Activated CD4-positive, alpha-beta T cell treated with anti-CD3 and anti-CD28 coated beads, Interleukin-2, amount 10 ng/mL, durations not matched to agents 24 days and 14 days (primary cell): ENCODE measurements around the gene MMEL1. TPM values are rescaled to one million over a fixed set of nuclear protein-coding genes. Genes with fewer than 3 reads are reported as not detected.

Experiments used
- DNase-seq: peaks from one replicate; pipeline ENCODE4 v3.0.0; 2022
- H3K27ac Mint-ChIP-seq: one replicate; pipeline ENCODE4 v1.8.0; 2022; ENCODE audit warnings: mild to moderate bottlenecking, mixed read lengths
- H3K27me3 Mint-ChIP-seq: one replicate; pipeline ENCODE4 v1.8.0; 2022; ENCODE audit warnings: mixed read lengths
- H3K36me3 Mint-ChIP-seq: one replicate; pipeline ENCODE4 v1.8.0; 2022; ENCODE audit warnings: low read depth, mild to moderate bottlenecking, mixed read lengths
- H3K4me1 Mint-ChIP-seq: one replicate; pipeline ENCODE4 v1.8.0; 2021; ENCODE audit warnings: mixed read lengths
- H3K4me3 Mint-ChIP-seq: one replicate; pipeline ENCODE4 v1.8.0; 2022; ENCODE audit warnings: mild to moderate bottlenecking, moderate library complexity, mixed read lengths
- H3K9me3 Mint-ChIP-seq: one replicate; pipeline ENCODE4 v1.8.0; 2021; ENCODE audit warnings: mixed read lengths
- intact Hi-C: fragments of 100-400 bp; cut with micrococcal nuclease; formaldehyde crosslinking; loops from one replicate; pipeline ENCODE4 v1.15.1; 2023
- total RNA-seq: library from RNA; stranded (reverse); gene quantifications from 2 replicates; pipeline ENCODE4 v1.2.3, GENCODE V29; 2022

The MMEL1 gene
- total RNA-seq, 1 donor from 2014 or later = 0.54 TPM

GRCh38 chr1:2639203-2639602, 6.4 kb upstream of the MMEL1 start:
- no peak overlapping the region for H3K4me3 Mint-ChIP-seq
- intact Hi-C loops = no loop called here
- H3K36me3 Mint-ChIP-seq = peaks cover 2% of the 10 kb centered on the region
- peaks cover 14% of the 10 kb centered on the region for H3K9me3 Mint-ChIP-seq
- no peaks in the 10 kb centered on the region for H3K27me3 Mint-ChIP-seq
- DNase-seq = no peak
- peaks cover 3% of the 10 kb centered on the region for H3K4me1 Mint-ChIP-seq
- H3K27ac Mint-ChIP-seq = no peak overlapping the region

GRCh38 chr1:2638466-2639115, 5.8 kb upstream of the MMEL1 start:
- Mint-ChIP-seq H3K4me1 (peaks cover 1% of the 10 kb centered on the region), H3K27ac (no peak overlapping the region), H3K36me3 (peaks cover 2% of the 10 kb centered on the region), H3K27me3 (no peaks in the 10 kb centered on the region), H3K9me3 (peaks cover 14% of the 10 kb centered on the region), H3K4me3 (no peak overlapping the region)
- DNase-seq = no peak
- intact Hi-C loops = no loop called here

- H3K27ac Mint-ChIP-seq = no peak overlapping the region
- peaks cover 2% of the 10 kb centered on the region for H3K36me3 Mint-ChIP-seq
- no peaks in the 10 kb centered on the region for H3K27me3 Mint-ChIP-seq
- H3K4me1 Mint-ChIP-seq = no peaks in the 10 kb centered on the region
- H3K4me3 Mint-ChIP-seq = no peak overlapping the region
- intact Hi-C loops = no loop called here
- DNase-seq = no peak
- peaks cover 14% of the 10 kb centered on the region for H3K9me3 Mint-ChIP-seq
These were observed 4.8 kb upstream of the MMEL1 start for GRCh38 chr1:2637442-2638145.

GRCh38 chr1:2636733-2637132, 3.9 kb upstream of the MMEL1 start:
- Mint-ChIP-seq H3K27ac (no peak overlapping the region), H3K4me1 (no peaks in the 10 kb centered on the region)
- intact Hi-C loops = no loop called here

GRCh38 chr1:2635361-2636010, 2.7 kb upstream of the MMEL1 start:
- peaks cover 6% of the 10 kb centered on the region for H3K36me3 Mint-ChIP-seq
- peaks cover 18% of the 10 kb centered on the region for H3K9me3 Mint-ChIP-seq
- no peaks in the 10 kb centered on the region for H3K4me1 Mint-ChIP-seq
- no peak overlapping the region for H3K4me3 Mint-ChIP-seq
- intact Hi-C loops = no loop called here
- H3K27ac Mint-ChIP-seq = no peak overlapping the region
- no peak for DNase-seq
- H3K27me3 Mint-ChIP-seq = peaks cover 8% of the 10 kb centered on the region

More at GRCh38 chr1:2636733-2637132, 3.9 kb upstream of the MMEL1 start:
- Mint-ChIP-seq H3K4me3 (no peak overlapping the region), H3K27me3 (peaks cover under 1% of the 10 kb centered on the region), H3K9me3 (peaks cover 14% of the 10 kb centered on the region), H3K36me3 (peaks cover 3% of the 10 kb centered on the region)
- DNase-seq = no peak

GRCh38 chr1:2633936-2634491, 1.2 kb upstream of the MMEL1 start:
- no peak overlapping the region for H3K27ac Mint-ChIP-seq
- peaks cover 6% of the 10 kb centered on the region for H3K36me3 Mint-ChIP-seq
- H3K4me1 Mint-ChIP-seq = no peaks in the 10 kb centered on the region
- intact Hi-C loops = no loop called here
- peaks cover 21% of the 10 kb centered on the region for H3K9me3 Mint-ChIP-seq
- H3K27me3 Mint-ChIP-seq = peaks cover 19% of the 10 kb centered on the region
- no peak overlapping the region for H3K4me3 Mint-ChIP-seq
- DNase-seq = no peak

- DNase-seq = no peak
- H3K27me3 Mint-ChIP-seq = peaks cover 19% of the 10 kb centered on the region
- peaks cover 21% of the 10 kb centered on the region for H3K9me3 Mint-ChIP-seq
- H3K36me3 Mint-ChIP-seq = peaks cover 6% of the 10 kb centered on the region
- H3K4me1 Mint-ChIP-seq = no peaks in the 10 kb centered on the region
- H3K4me3 Mint-ChIP-seq = no peak overlapping the region
- intact Hi-C loops = no loop called here
- no peak overlapping the region for H3K27ac Mint-ChIP-seq
These were observed 635 bp upstream of the MMEL1 start for GRCh38 chr1:2633366-2633935.

- no peak overlapping the region for H3K4me3 Mint-ChIP-seq
- intact Hi-C loops = no loop called here
- no peaks in the 10 kb centered on the region for H3K4me1 Mint-ChIP-seq
- H3K27ac Mint-ChIP-seq = no peak overlapping the region
- H3K9me3 Mint-ChIP-seq = peaks cover 17% of the 10 kb centered on the region
- H3K27me3 Mint-ChIP-seq = peaks cover 29% of the 10 kb centered on the region
- H3K36me3 Mint-ChIP-seq = peaks cover 6% of the 10 kb centered on the region
- no peak for DNase-seq
These were observed 775 bp downstream of the MMEL1 start for GRCh38 chr1:2632051-2632430.

- Mint-ChIP-seq H3K27me3 (peaks cover 33% of the 10 kb centered on the region), H3K4me1 (no peaks in the 10 kb centered on the region), H3K27ac (no peak overlapping the region), H3K9me3 (peaks cover 13% of the 10 kb centered on the region), H3K4me3 (no peak overlapping the region), H3K36me3 (peaks cover 6% of the 10 kb centered on the region)
- DNase-seq = no peak
- intact Hi-C loops = no loop called here
These were observed 1.4 kb downstream of the MMEL1 start for GRCh38 chr1:2631136-2632050.

GRCh38 chr1:2630498-2631135, 2.2 kb downstream of the MMEL1 start:
- Mint-ChIP-seq H3K4me3 (no peak overlapping the region), H3K27me3 (peaks cover 41% of the 10 kb centered on the region), H3K4me1 (no peaks in the 10 kb centered on the region), H3K27ac (no peak overlapping the region), H3K36me3 (peaks cover 4% of the 10 kb centered on the region), H3K9me3 (peaks cover 7% of the 10 kb centered on the region)
- intact Hi-C loops = no loop called here
- DNase-seq = no peak

GRCh38 chr1:2629627-2630497, 3.0 kb downstream of the MMEL1 start:
- Mint-ChIP-seq H3K27ac (no peak overlapping the region), H3K27me3 (peaks cover 41% of the 10 kb centered on the region), H3K4me1 (no peaks in the 10 kb centered on the region), H3K4me3 (no peak overlapping the region), H3K36me3 (peaks cover 4% of the 10 kb centered on the region), H3K9me3 (peaks cover 7% of the 10 kb centered on the region)
- intact Hi-C loops = no loop called here
- no peak for DNase-seq

GRCh38 chr1:2628933-2629626, 3.7 kb downstream of the MMEL1 start:
- H3K27ac Mint-ChIP-seq = no peak overlapping the region
- H3K9me3 Mint-ChIP-seq = peaks cover 7% of the 10 kb centered on the region
- H3K36me3 Mint-ChIP-seq = peaks cover 4% of the 10 kb centered on the region
- H3K4me1 Mint-ChIP-seq = no peaks in the 10 kb centered on the region
- peaks cover 43% of the 10 kb centered on the region for H3K27me3 Mint-ChIP-seq
- intact Hi-C loops = no loop called here
- no peak overlapping the region for H3K4me3 Mint-ChIP-seq
- DNase-seq = no peak
